ENCODE results near the gene SMDT1. TPM values are rescaled to one million over a fixed set of nuclear protein-coding genes. Genes with fewer than 3 reads are reported as not detected.
"Not testable (repeated sequence)": the region's sequence is repeated elsewhere in the genome, so short reads cannot be mapped to it uniquely, and the experiment has no call there.

SMDT1 gene
- total and polyA plus RNA-seq, 2 donors (not counting 1 experiment from before 2014, with no cell fraction given): 122 to 140 TPM

DNA sequence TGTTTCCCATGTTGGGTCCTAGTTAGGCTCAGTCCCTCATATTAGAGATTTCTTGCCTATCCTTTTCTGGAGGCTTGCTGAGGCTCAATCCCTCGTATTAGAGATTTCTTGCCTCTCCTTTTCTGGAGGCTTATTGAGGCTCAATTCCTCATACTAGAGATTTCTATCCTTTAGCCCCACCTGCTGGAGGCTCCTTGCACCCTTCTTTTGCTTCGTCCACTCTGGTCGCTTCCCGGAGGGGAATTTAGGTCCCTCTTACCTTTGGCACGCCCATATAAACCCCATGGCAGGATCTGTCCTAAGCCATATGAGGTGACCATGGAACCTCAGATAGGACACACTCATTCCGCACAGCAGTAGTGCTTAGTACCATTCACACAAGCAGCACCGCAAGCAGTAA is 35.2 kb downstream of the SMDT1 start:
- H3K4me2 ChIP-seq (replicated peaks; ENCODE audit: low read depth, low read length, poor library complexity, severe bottlenecking): no peak overlapping the region
- ATAC-seq (ENCODE audit: low read depth): no peak
- H3K27ac Mint-ChIP-seq: no peak overlapping the region
- no peaks in the 10 kb centered on the region for H3K36me3 ChIP-seq (replicated peaks in 1 of 2; ENCODE audit: control extremely low read depth in 1 of 2, control insufficient read depth in 1 of 2, extremely low read depth in 1 of 2, insufficient read depth in 2 of 2, low read length in 1 of 2)
- no peak overlapping the region for H3K4me3 Mint-ChIP-seq
- 97% methylated on average over 5 of the region's 7 CpGs for WGBS (ENCODE audit: insufficient coverage)
- H3K79me2 ChIP-seq (ENCODE audit: control insufficient read depth, insufficient read depth, low read length): no peaks in the 10 kb centered on the region
- no peak overlapping the region for H3K4me3 ChIP-seq (ENCODE audit: control extremely low read depth in 1 of 5, extremely low read depth in 1 of 5, insufficient read depth in 1 of 5, low read depth in 2 of 5, low read length in 4 of 5)
- H3K27ac ChIP-seq (ENCODE audit: low read length in 2 of 2): no peak overlapping the region
- ChIA-PET POLR2A (no interaction called here), CTCF (interaction anchor here (5.1 kb wide), 1 partner anchor 148 kb away, joined by 45 read pairs; the partner anchor contains the start of gene SEPTIN3)
- DNase-seq: no peak
- H3K9me3 ChIP-seq (ENCODE audit: control extremely low read depth in 1 of 3, control insufficient read depth in 2 of 3, insufficient read depth in 1 of 3, low read length in 2 of 3): peaks cover 0 to 24% (median 11%) of the 10 kb centered on the region in 3 donors
- no peaks in the 10 kb centered on the region for H3K27me3 Mint-ChIP-seq
- peaks cover 0 to under 1% of the 10 kb centered on the region in 2 donors for H3K4me1 ChIP-seq (ENCODE audit: control insufficient read depth in 2 of 2, insufficient read depth in 2 of 2, low read length in 2 of 2)
- peaks cover 6% of the 10 kb centered on the region for H3K4me1 Mint-ChIP-seq
- H3K9ac ChIP-seq (ENCODE audit: low read length): no peak overlapping the region
- TF ChIP-seq, protein P1, sequence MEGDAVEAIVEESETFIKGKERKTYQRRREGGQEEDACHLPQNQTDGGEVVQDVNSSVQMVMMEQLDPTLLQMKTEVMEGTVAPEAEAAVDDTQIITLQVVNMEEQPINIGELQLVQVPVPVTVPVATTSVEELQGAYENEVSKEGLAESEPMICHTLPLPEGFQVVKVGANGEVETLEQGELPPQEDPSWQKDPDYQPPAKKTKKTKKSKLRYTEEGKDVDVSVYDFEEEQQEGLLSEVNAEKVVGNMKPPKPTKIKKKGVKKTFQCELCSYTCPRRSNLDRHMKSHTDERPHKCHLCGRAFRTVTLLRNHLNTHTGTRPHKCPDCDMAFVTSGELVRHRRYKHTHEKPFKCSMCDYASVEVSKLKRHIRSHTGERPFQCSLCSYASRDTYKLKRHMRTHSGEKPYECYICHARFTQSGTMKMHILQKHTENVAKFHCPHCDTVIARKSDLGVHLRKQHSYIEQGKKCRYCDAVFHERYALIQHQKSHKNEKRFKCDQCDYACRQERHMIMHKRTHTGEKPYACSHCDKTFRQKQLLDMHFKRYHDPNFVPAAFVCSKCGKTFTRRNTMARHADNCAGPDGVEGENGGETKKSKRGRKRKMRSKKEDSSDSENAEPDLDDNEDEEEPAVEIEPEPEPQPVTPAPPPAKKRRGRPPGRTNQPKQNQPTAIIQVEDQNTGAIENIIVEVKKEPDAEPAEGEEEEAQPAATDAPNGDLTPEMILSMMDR (IDR thresholded peaks at IDR 0.05): no peak
- TF ChIP-seq EZH2 (IDR thresholded peaks at IDR 0.05; ENCODE audit: borderline replicate concordance, insufficient read depth, low read depth, low read length, poor library complexity, severe bottlenecking): no peak
- H3K9me3 Mint-ChIP-seq (ENCODE audit: insufficient read depth): peaks cover 2% of the 10 kb centered on the region
- H4K20me1 ChIP-seq (ENCODE audit: control insufficient read depth, insufficient read depth, low read length, poor library complexity, severe bottlenecking): no peaks in the 10 kb centered on the region
- intact Hi-C loops (cut with micrococcal nuclease): no loop called here
- H3K27me3 ChIP-seq (replicated peaks in 1 of 4; ENCODE audit: control extremely low read depth in 1 of 4, control insufficient read depth in 3 of 4, insufficient read depth in 4 of 4, low read length in 3 of 4): no peaks in the 10 kb centered on the region
- no peak overlapping the region for H2AFZ ChIP-seq (ENCODE audit: insufficient read depth, low read depth, low read length, poor library complexity, severe bottlenecking)

DNA sequence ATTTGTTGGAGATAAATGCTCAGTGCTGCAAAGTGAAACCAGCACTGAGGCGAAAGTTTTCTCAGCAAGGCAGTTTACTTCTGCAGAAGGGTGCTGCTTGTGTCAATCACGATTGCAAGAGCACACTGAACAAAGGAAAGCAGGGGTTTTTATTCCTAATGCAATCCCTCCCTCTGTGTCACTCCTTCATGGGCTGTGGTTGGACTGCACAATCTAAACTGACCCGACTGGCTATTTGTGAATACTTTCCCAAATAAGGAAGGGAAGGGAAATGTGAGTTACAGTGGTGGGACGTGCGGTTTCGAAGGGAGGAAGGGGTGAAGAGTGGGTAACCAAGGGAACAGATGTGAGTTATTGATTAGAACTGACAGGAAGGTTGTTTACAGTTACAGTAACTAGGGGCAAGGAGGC is 35.9 kb downstream of the SMDT1 start:
- H3K4me2 ChIP-seq (replicated peaks; ENCODE audit: low read depth, low read length, poor library complexity, severe bottlenecking); intact Hi-C loops (cut with micrococcal nuclease); H3K27me3 ChIP-seq (replicated peaks in 1 of 4; ENCODE audit: control extremely low read depth in 1 of 4, control insufficient read depth in 3 of 4, insufficient read depth in 4 of 4, low read length in 3 of 4); H3K9me3 Mint-ChIP-seq (ENCODE audit: insufficient read depth); CTCF ChIA-PET; H3K79me2 ChIP-seq (ENCODE audit: control insufficient read depth, insufficient read depth, low read length); H3K4me3 Mint-ChIP-seq; H2AFZ ChIP-seq (ENCODE audit: insufficient read depth, low read depth, low read length, poor library complexity, severe bottlenecking); H3K27ac ChIP-seq (ENCODE audit: low read length in 2 of 2); H4K20me1 ChIP-seq (ENCODE audit: control insufficient read depth, insufficient read depth, low read length, poor library complexity, severe bottlenecking); H3K36me3 ChIP-seq (replicated peaks in 1 of 2; ENCODE audit: control extremely low read depth in 1 of 2, control insufficient read depth in 1 of 2, extremely low read depth in 1 of 2, insufficient read depth in 2 of 2, low read length in 1 of 2); ATAC-seq (ENCODE audit: low read depth); DNase-seq; POLR2A ChIA-PET; H3K9ac ChIP-seq (ENCODE audit: low read length); H3K27me3 Mint-ChIP-seq; H3K4me1 ChIP-seq (ENCODE audit: control insufficient read depth in 2 of 2, insufficient read depth in 2 of 2, low read length in 2 of 2); H3K27ac Mint-ChIP-seq; H3K4me3 ChIP-seq (ENCODE audit: control extremely low read depth in 1 of 5, extremely low read depth in 1 of 5, insufficient read depth in 1 of 5, low read depth in 2 of 5, low read length in 4 of 5): not testable (repeated sequence)
- 75% methylated on average over 4 of the region's 6 CpGs for WGBS (ENCODE audit: insufficient coverage)
- H3K9me3 ChIP-seq (ENCODE audit: control extremely low read depth in 1 of 3, control insufficient read depth in 2 of 3, insufficient read depth in 1 of 3, low read length in 2 of 3): peaks cover 0 to 24% (median 11%) of the 10 kb centered on the region in 3 donors
- H3K4me1 Mint-ChIP-seq: peaks cover 13% of the 10 kb centered on the region
